ENCODE data around the gene CEP295NL. TPM values are rescaled to one million over a fixed set of nuclear protein-coding genes. Genes with fewer than 3 reads are reported as not detected.
"Not testable (repeated sequence)": the region's sequence is repeated elsewhere in the genome, so short reads cannot be mapped to it uniquely, and the experiment has no call there.

Gene CEP295NL
- total and polyA plus RNA-seq, 5 donors, result 0.57 to 1.3 (median 0.92) TPM

DNA sequence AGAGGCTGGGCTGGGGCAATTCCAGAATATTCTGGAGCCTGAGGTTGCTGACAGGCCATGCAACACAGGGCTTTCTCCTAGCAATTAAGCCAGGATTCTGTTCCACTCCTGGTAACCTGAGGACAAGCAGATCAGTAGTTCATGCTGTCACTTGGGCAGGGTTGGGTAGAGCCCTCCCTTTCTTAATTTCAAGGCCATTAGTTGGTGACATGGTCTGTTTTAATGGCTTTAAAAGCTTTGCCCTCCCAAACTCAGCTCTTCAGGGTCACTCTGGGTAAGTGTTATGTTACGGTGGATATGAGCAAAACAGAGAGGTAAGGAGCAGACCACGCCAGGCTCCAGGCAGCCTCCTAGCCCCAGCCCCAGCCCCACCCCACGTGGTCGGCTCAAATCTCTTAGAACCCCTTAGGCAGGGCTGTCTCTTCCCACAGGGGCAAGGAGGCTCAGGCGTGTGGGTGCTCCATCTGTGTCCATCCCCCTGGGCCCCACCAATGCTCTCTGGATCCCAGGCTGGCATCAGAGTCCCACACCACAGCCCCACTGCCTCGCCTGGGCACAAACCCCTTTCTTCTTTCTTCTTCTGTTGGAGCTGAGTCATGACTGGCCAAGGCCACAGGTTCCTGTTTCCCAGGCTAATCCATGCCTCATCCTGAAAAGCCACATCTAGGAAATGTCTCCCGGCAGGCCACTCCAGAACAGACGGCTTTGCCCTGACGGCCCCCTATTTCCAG is 27.5 kb downstream of the CEP295NL start:
- intact Hi-C loops (cut with DNase I), result no loop called here
- H3K4me3 ChIP-seq (ENCODE audit: low read length), result no peak overlapping the region
- DNase-seq (peak in 1 of 3 donors; percentile 37), ATAC-seq (no peak)
- no peak overlapping the region for H3K27ac ChIP-seq (ENCODE audit: low read length)
- 64% methylated on average over 9 of the region's 9 CpGs for WGBS
- H3K27me3 ChIP-seq (ENCODE audit: control insufficient read depth, insufficient read depth), result no peaks in the 10 kb centered on the region
- H3K9me3 ChIP-seq (ENCODE audit: control insufficient read depth, low read length), result no peaks in the 10 kb centered on the region
- peaks cover 11% of the 10 kb centered on the region for H3K4me1 ChIP-seq (ENCODE audit: control insufficient read depth, insufficient read depth, low read length)

DNA sequence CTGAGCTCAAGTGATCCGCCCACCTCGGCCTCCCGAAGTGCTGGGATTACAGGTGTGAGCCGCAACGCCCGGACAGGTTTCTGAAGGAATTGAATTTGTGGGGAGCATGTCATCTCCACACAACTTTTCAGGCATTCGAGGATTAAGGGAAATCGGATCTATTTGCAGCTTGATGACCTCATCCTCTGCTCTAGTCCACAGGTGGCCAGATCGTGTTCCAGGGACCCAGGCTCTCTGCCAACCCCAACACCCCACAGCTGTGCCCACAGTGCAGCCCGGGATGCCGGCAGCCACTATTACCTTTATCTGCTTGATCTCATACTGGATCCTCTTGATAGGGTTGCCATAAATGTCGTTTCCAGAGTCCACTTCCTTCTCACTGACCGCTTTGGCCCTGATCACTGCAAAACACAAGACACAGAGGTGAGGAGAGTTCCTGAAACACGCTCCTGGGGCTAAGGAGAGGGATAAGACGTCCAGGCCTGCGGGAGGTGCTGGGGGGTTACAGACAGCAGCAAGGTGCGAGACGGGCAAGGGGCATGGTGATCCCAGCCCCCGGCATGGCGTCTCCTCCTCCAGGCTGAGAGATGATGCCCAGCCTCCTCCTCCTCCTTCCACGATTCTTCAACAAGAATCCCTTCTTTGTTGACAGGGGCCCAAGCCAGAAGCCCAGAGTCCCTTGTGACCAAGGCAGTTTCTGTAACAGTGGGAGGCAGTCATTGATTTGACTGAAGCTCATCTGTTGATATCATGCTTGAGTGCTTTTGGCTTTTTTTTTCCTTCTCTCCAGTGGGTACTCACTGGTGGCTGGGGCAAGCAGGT is 29.3 kb downstream of the CEP295NL start:
- 53% methylated on average over 21 of the region's 21 CpGs for WGBS
- H3K27me3 ChIP-seq (ENCODE audit: control insufficient read depth, insufficient read depth), result no peaks in the 10 kb centered on the region
- intact Hi-C loops (cut with DNase I), result no loop called here
- DNase-seq, result peak in 1 of 3 donors; percentile 60
- no peak overlapping the region for H3K4me3 ChIP-seq (ENCODE audit: low read length)
- H3K9me3 ChIP-seq (ENCODE audit: control insufficient read depth, low read length), result no peaks in the 10 kb centered on the region
- peaks cover 7% of the 10 kb centered on the region for H3K4me1 ChIP-seq (ENCODE audit: control insufficient read depth, insufficient read depth, low read length)
- H3K27ac ChIP-seq (ENCODE audit: low read length), result peak overlapping the region; percentile 32
- ATAC-seq, result peak in 1 of 2 donors; percentile 25

DNA sequence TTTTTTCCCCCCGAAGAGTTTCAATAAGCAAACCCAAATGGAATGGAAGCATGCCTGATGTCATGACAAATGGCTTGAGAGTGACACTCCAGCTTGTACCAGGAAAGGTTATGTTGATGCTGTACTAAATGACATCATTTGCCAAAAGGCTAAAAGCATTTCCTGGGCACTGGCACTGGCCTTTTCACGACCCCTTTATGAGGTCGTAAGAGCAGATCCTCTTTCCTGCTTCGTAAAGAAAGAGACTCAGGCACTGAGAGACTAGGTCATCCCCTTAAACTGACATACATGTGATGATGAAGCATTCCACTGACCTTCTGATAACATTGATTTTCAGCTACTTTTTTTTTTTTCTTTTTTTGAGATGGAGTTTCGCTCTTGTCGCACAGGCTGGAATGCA is 30.5 kb downstream of the CEP295NL start:
- DNase-seq, result no peak
- Histone ChIP-seq H3K9me3 (ENCODE audit: control insufficient read depth, low read length) (no peaks in the 10 kb centered on the region), H3K27ac (ENCODE audit: low read length) (no peak overlapping the region), H3K4me3 (ENCODE audit: low read length) (no peak overlapping the region), H3K4me1 (ENCODE audit: control insufficient read depth, insufficient read depth, low read length) (peaks cover 6% of the 10 kb centered on the region), H3K27me3 (ENCODE audit: control insufficient read depth, insufficient read depth) (no peaks in the 10 kb centered on the region)
- 83% methylated on average over 6 of the region's 6 CpGs for WGBS
- intact Hi-C loops (cut with DNase I), result no loop called here
- no peak for ATAC-seq

DNA sequence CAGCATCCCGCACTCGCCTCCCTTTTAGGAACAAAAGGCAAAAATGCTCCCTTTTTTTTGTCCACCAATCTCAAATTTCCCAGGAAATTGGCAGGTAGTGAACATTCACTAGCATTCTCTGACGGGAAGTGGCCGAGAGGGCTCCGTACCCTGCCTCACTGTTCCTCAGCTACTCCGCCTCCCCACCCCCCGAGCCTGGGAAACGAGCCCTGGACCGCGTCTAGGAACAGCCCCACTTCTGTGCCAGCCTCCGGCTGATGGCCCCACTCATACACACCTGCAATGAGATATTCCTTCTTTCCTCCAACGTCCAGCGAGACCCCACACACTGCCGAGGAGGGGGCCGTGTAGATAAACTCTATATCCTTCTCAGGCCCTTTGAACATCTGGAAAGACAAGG is 32.4 kb downstream of the CEP295NL start:
- Histone ChIP-seq H3K4me1 (ENCODE audit: control insufficient read depth, insufficient read depth, low read length) (peaks cover 6% of the 10 kb centered on the region), H3K9me3 (ENCODE audit: control insufficient read depth, low read length) (no peaks in the 10 kb centered on the region), H3K4me3 (ENCODE audit: low read length) (no peak overlapping the region), H3K27me3 (ENCODE audit: control insufficient read depth, insufficient read depth) (no peaks in the 10 kb centered on the region), H3K27ac (ENCODE audit: low read length) (no peak overlapping the region)
- intact Hi-C loops (cut with DNase I), result no loop called here
- DNase-seq (no peak), ATAC-seq (no peak)
- WGBS, result 78% methylated on average over 15 of the region's 15 CpGs

DNA sequence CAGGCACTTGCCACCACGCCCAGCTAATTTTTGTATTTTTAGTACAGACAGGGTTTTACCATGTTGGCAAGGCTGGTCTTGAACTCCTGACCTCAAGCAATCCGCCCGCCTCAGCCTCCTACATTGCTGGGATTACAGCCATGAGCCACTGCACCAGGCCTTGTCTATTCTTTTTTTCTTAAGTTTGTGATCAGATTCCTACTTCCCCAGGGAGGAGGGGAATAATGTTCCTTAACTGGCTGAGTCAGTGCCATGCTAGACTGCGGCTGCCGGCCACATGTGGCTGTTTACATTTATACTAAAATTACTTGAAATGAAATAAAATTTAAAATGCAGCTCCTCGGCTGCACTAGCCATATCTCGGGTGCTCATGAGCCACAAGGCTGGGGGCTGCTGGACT is 34.6 kb downstream of the CEP295NL start:
- Histone ChIP-seq H3K4me3 (ENCODE audit: low read length) (no peak overlapping the region), H3K27me3 (ENCODE audit: control insufficient read depth, insufficient read depth) (no peaks in the 10 kb centered on the region), H3K9me3 (ENCODE audit: control insufficient read depth, low read length) (no peaks in the 10 kb centered on the region), H3K27ac (ENCODE audit: low read length) (no peak overlapping the region), H3K4me1 (ENCODE audit: control insufficient read depth, insufficient read depth, low read length) (no peaks in the 10 kb centered on the region)
- intact Hi-C loops (cut with DNase I), result loop anchor here in 2 of 4 donors (5.0 to 10.0 kb wide), 2 partner anchors 56 to 104 kb away; partner anchors contain the start of gene TIMP2 (in 2 of the 2)
- DNase-seq (no peak), ATAC-seq (no peak)
- WGBS, result 84% methylated on average over 7 of the region's 7 CpGs

DNA sequence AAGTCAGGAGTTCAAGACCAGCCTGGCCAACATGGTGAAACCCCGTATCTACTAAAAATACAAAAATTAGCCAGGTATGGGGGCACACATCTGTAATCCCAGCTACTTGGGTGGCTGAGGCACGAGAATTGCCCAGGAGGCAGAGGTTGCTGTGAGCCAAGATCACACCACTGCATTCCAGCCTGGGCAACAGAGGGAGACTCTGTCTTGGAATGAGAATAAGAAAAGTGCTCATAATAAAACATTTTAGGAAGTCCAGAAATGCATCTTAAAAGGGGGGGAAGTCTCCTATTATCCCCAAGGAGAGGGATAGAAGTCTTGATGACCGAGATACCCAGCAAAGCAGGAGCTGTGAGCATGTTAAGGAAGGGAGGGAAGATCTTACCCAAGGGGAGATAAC is 36.0 kb downstream of the CEP295NL start:
- not testable (repeated sequence) for ATAC-seq; H3K4me3 ChIP-seq (ENCODE audit: low read length); H3K27ac ChIP-seq (ENCODE audit: low read length); DNase-seq; H3K4me1 ChIP-seq (ENCODE audit: control insufficient read depth, insufficient read depth, low read length); H3K27me3 ChIP-seq (ENCODE audit: control insufficient read depth, insufficient read depth); H3K9me3 ChIP-seq (ENCODE audit: control insufficient read depth, low read length)
- 83% methylated on average over 3 of the region's 3 CpGs for WGBS
- intact Hi-C loops (cut with DNase I), result loop anchor here in 2 of 4 donors (5.0 to 10.0 kb wide), 2 partner anchors 58 to 105 kb away; partner anchors contain the start of gene TIMP2 (in 2 of the 2)

DNA sequence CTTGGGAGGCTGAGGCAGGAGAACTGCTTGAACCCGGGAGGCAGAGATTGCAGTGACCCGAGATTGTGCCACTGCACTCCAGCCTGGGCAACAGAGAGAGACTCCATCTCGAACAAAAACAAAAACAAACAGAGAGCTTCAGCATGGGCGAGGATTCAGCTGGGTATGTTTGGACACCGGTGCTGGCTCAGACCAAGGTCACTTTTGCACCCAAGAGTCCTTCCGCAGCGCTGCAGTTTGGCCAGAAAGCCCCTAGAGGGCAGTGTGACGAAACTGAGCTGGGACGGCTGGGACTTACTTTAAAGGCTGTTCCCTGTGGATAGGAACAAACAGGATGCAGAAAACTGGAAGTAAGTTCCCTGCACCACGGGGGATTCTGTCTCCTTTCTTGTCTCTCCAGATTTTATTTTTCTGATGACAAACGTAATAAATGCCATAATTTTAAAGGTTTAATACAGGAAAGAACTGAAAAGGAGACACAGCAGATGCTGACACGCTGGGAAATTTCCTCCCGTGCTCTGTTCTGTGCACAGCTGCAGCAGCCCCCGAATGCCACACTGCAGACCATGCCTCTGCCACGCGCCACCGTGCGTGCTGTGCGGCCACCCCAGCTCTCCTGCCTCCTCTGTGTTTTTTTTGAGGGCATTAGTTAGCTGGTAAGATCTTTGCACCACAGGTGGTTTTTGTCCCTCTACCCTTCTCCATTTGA is 37.2 kb downstream of the CEP295NL start:
- WGBS, result 25% methylated on average over 19 of the region's 19 CpGs
- peak; percentile 73 to 79 for ATAC-seq
- intact Hi-C loops (cut with DNase I), result loop anchor here in 3 of 4 donors (2.0 to 10.0 kb wide), 3 partner anchors 59 to 106 kb away; partner anchors contain the start of gene TIMP2 (in 2 of the 3)
- Histone ChIP-seq H3K27me3 (ENCODE audit: control insufficient read depth, insufficient read depth) (no peaks in the 10 kb centered on the region), H3K4me1 (ENCODE audit: control insufficient read depth, insufficient read depth, low read length) (no peaks in the 10 kb centered on the region), H3K9me3 (ENCODE audit: control insufficient read depth, low read length) (no peaks in the 10 kb centered on the region), H3K27ac (ENCODE audit: low read length) (no peak overlapping the region), H3K4me3 (ENCODE audit: low read length) (no peak overlapping the region)
- peak; percentile 77 to 92 (median 91) for DNase-seq

DNA sequence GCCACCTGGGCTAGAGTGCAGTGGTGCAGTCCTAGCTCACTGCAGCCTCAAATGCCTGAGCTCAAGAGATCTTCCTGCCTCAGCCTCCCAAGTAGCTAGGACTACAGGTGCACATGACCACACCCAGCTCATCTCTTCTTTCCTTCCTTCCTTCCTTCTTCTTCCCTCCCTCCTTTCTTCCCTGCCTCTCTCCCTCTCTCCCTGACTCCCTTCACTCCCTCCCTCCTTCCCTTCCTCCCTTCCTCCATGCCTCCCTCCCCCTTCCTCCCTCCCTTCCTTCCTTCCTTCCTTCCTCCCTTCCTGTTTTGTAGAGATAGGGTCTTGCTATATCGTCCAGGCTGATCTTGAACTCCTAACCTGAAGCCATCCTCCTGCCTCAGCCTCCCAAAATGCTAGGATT is 38.9 kb downstream of the CEP295NL start:
- Histone ChIP-seq H3K4me3 (ENCODE audit: low read length) (no peak overlapping the region), H3K27ac (ENCODE audit: low read length) (no peak overlapping the region), H3K9me3 (ENCODE audit: control insufficient read depth, low read length) (no peaks in the 10 kb centered on the region), H3K27me3 (ENCODE audit: control insufficient read depth, insufficient read depth) (no peaks in the 10 kb centered on the region), H3K4me1 (ENCODE audit: control insufficient read depth, insufficient read depth, low read length) (no peaks in the 10 kb centered on the region)
- WGBS, result 48% methylated on average over 1 of the region's 1 CpG
- no peak for DNase-seq
- no peak for ATAC-seq
- intact Hi-C loops (cut with DNase I), result loop anchor here (2.0 to 10.0 kb wide), 3 partner anchors 61 to 107 kb away; partner anchors contain the start of gene TIMP2 (in 2 of the 4)

DNA sequence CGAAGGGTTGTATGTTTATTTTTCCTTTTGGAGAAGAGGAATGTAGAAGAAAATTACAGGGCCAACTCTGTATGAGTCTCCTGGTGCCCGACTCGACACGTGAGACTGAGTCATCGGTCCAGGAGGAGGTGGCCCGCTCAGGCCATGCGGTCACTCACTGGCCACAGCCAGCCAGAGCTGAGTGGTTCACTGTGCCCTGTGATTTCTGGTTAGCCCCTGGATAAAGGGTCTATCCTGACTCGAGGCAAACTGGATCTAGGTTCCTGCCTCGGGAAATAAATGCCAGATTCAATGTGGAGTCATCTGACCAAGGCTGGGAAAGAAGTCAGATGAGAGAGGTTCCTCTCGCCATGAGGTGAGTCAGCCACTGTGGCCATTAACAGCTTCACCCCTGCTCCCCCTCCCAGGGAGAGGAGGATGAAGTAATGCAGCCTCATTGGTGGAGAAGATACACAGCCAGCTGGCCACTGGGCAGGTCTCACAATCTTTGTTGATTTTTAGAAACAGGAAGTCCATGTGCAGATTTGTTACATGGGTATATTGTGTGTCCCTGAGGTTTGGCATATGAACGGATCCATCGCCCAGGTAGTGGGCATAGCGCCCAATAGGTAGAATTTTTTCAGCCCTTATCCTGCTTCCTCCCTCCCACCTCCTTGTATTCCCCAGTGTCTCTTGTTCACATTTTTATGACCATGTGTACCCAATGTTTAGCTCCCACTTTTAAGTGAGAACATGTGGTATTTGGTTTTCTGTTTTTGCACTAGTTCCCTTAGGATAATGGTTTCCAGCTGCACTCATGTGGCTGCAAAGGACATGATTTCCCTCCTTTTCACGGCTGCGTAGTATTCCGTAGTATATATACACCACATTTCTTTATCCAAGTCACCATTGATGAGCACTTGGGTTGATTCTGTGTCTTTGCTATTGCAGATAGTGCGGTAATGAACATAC is 40.7 kb downstream of the CEP295NL start:
- 69% methylated on average over 17 of the region's 17 CpGs for WGBS

DNA sequence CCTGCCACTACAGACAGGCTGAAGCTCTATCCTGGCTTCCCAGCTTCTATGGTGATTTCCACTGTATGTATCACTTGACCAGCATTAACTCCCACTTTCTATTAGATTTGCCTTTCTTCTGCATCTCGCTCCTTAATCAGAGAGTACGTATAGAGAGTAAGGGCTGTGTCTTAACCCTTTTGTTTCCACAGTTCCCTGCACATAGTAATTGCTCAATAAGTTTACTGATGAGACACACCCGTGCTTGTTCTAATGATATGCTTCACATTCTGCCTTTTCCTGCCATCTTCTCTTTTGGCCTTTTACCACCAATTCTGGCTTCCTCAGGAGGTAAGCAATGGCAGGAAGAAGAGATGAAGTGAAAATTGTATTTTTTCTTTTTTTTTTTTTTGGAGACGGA is 41.8 kb downstream of the CEP295NL start:
- Histone ChIP-seq H3K4me3 (ENCODE audit: low read length) (no peak overlapping the region), H3K9me3 (ENCODE audit: control insufficient read depth, low read length) (no peaks in the 10 kb centered on the region), H3K4me1 (ENCODE audit: control insufficient read depth, insufficient read depth, low read length) (no peaks in the 10 kb centered on the region), H3K27me3 (ENCODE audit: control insufficient read depth, insufficient read depth) (no peaks in the 10 kb centered on the region), H3K27ac (ENCODE audit: low read length) (peak overlapping the region; percentile 66)
- no peak for DNase-seq
- ATAC-seq, result no peak
- intact Hi-C loops (cut with DNase I), result loop anchor here in 3 of 4 donors (5.0 to 10.0 kb wide), 2 partner anchors 64 to 106 kb away; partner anchors contain the start of gene TIMP2 (in 2 of the 3)
- 84% methylated on average over 4 of the region's 4 CpGs for WGBS

More for the DNA sequence above, 40.7 kb downstream of the CEP295NL start:
- ATAC-seq (peak; percentile 90 to 92), DNase-seq (peak; percentile 84 to 89 (median 85))
- H3K27ac ChIP-seq (ENCODE audit: low read length), result peak overlapping the region; percentile 66
- H3K4me1 ChIP-seq (ENCODE audit: control insufficient read depth, insufficient read depth, low read length), result no peaks in the 10 kb centered on the region
- H3K27me3 ChIP-seq (ENCODE audit: control insufficient read depth, insufficient read depth), result no peaks in the 10 kb centered on the region
- H3K9me3 ChIP-seq (ENCODE audit: control insufficient read depth, low read length), result no peaks in the 10 kb centered on the region
- intact Hi-C loops (cut with DNase I), result loop anchor here in 3 of 4 donors (5.0 to 10.0 kb wide), 2 partner anchors 62 to 105 kb away; partner anchors contain the start of gene TIMP2 (in 2 of the 3)
- H3K4me3 ChIP-seq (ENCODE audit: low read length), result no peak overlapping the region

All from right cardiac atrium (tissue), 5 donors.